ENCODE measurements around the gene CCL28.
"Not testable (repeated sequence)": the region's sequence is repeated elsewhere in the genome, so short reads cannot be mapped to it uniquely, and the experiment has no call there.

Gene CCL28

GRCh38 chr5:43412156-43412555 is at the start of gene CCL28:
CCL28 (minus strand) TSS chr5:43412391; CDS start chr5:43412316, 75 bp downstream.
- no peak for DNase-seq
- intact Hi-C loops (cut with DNase I): no loop called here

- intact Hi-C loops (cut with DNase I): no loop called here
Measured at GRCh38 chr5:43461066-43461465, 48.9 kb upstream of the CCL28 start.

GRCh38 chr5:43456556-43456955 is 44.4 kb upstream of the CCL28 start:
- DNase-seq: no peak
- intact Hi-C loops (cut with DNase I): no loop called here

More at GRCh38 chr5:43461066-43461465, 48.9 kb upstream of the CCL28 start:
- no peak for DNase-seq

- DNase-seq; intact Hi-C loops (cut with DNase I): not testable (repeated sequence)
Measured at GRCh38 chr5:43441575-43441974, 29.4 kb upstream of the CCL28 start.

GRCh38 chr5:43437062-43437660 is 25.0 kb upstream of the CCL28 start:
- intact Hi-C loops (cut with DNase I): no loop called here
- no peak for DNase-seq

- no peak for DNase-seq
- intact Hi-C loops (cut with DNase I): no loop called here
Measured at GRCh38 chr5:43433382-43433781, 21.2 kb upstream of the CCL28 start.

GRCh38 chr5:43432486-43433375 is 20.5 kb upstream of the CCL28 start:
- peak in 15 of 42 donors; percentile 6 to 66 (median 24) for DNase-seq
- intact Hi-C loops (cut with DNase I): no loop called here

GRCh38 chr5:43429706-43430105 is 17.5 kb upstream of the CCL28 start:
- no peak for DNase-seq
- intact Hi-C loops (cut with DNase I): no loop called here

GRCh38 chr5:43429016-43429415 is 16.8 kb upstream of the CCL28 start:
- no peak for DNase-seq
- intact Hi-C loops (cut with DNase I): no loop called here

GRCh38 chr5:43427306-43427705 is 15.1 kb upstream of the CCL28 start:
- no peak for DNase-seq
- intact Hi-C loops (cut with DNase I): no loop called here

GRCh38 chr5:43425983-43426382 is 13.8 kb upstream of the CCL28 start:
- intact Hi-C loops (cut with DNase I): no loop called here
- no peak for DNase-seq

GRCh38 chr5:43423086-43423485 is 10.9 kb upstream of the CCL28 start:
- DNase-seq; intact Hi-C loops (cut with DNase I): not testable (repeated sequence)

- no peak for DNase-seq
- intact Hi-C loops (cut with DNase I): no loop called here
Measured at GRCh38 chr5:43422143-43422542, 10.0 kb upstream of the CCL28 start.

GRCh38 chr5:43421450-43422133 is 9.4 kb upstream of the CCL28 start:
- intact Hi-C loops (cut with DNase I): no loop called here
- no peak for DNase-seq

- no peak for DNase-seq
- intact Hi-C loops (cut with DNase I): no loop called here
Measured at GRCh38 chr5:43420241-43420640, 8.1 kb upstream of the CCL28 start.

GRCh38 chr5:43418561-43418960 is 6.4 kb upstream of the CCL28 start:
- DNase-seq: no peak
- intact Hi-C loops (cut with DNase I): no loop called here

GRCh38 chr5:43416803-43417394 is 4.7 kb upstream of the CCL28 start:
- no peak for DNase-seq
- intact Hi-C loops (cut with DNase I): no loop called here

GRCh38 chr5:43415935-43416802 is 4.0 kb upstream of the CCL28 start:
- no peak for DNase-seq
- intact Hi-C loops (cut with DNase I): no loop called here

GRCh38 chr5:43413966-43414365 is 1.8 kb upstream of the CCL28 start:
- intact Hi-C loops (cut with DNase I): no loop called here
- DNase-seq: no peak
